Astrocyte of the spinal cord (primary cell): ENCODE data around the gene NRG2.

Experiments
- DNase-seq: peaks from one replicate; pipeline ENCODE4 v3.0.0; 2011; ENCODE audit warnings: low read depth, low spot score
- H3K4me3 ChIP-seq: 2 replicates; pipeline ENCODE4 v1.5.1; 2011; ENCODE audit warnings: low read depth, mild to moderate bottlenecking, low read length, moderate library complexity
- CTCF ChIP-seq: IDR thresholded peaks from 2 replicates; pipeline ENCODE4 v1.5.1; 2012; ENCODE audit warnings: low read depth, mild to moderate bottlenecking, low read length, inconsistent platforms
- in situ Hi-C: cut with HindIII; loops from 2 replicates; pipeline ENCODE4 v1.10.0; 2017; ENCODE audit warnings: low sequenced_read_pairs

NRG2 gene

GRCh38 chr5:139958432-139959148, 84.5 kb downstream of the NRG2 start:
- no peak overlapping the region for H3K4me3 ChIP-seq
- no peak for DNase-seq
- in situ Hi-C loops: no loop called here
- TF ChIP-seq CTCF: no peak

GRCh38 chr5:139956342-139956741, 86.8 kb downstream of the NRG2 start:
- TF ChIP-seq CTCF: no peak
- in situ Hi-C loops: no loop called here
- no peak for DNase-seq
- H3K4me3 ChIP-seq: no peak overlapping the region

- DNase-seq: no peak
- in situ Hi-C loops: no loop called here
- TF ChIP-seq CTCF: no peak
- no peak overlapping the region for H3K4me3 ChIP-seq
Measured at GRCh38 chr5:139955616-139956273, 87.4 kb downstream of the NRG2 start.

GRCh38 chr5:139955053-139955605, 88.0 kb downstream of the NRG2 start:
- no peak overlapping the region for H3K4me3 ChIP-seq
- no peak for TF ChIP-seq CTCF
- in situ Hi-C loops: no loop called here
- DNase-seq: no peak

GRCh38 chr5:139954462-139954861, 88.6 kb downstream of the NRG2 start:
- DNase-seq: no peak
- no peak overlapping the region for H3K4me3 ChIP-seq
- no peak for TF ChIP-seq CTCF
- in situ Hi-C loops: no loop called here

GRCh38 chr5:139954022-139954421, 89.1 kb downstream of the NRG2 start:
- in situ Hi-C loops: no loop called here
- no peak for DNase-seq
- no peak overlapping the region for H3K4me3 ChIP-seq
- no peak for TF ChIP-seq CTCF
